ENCODE results near the gene CPEB3. TPM values are rescaled to one million over a fixed set of nuclear protein-coding genes. Genes with fewer than 3 reads are reported as not detected.

The CPEB3 gene
- total and polyA plus RNA-seq, 2 donors (not counting 3 experiments of a cell fraction or from before 2014, with no cell fraction given): 0.80 to 2.2 TPM

- H3K9ac ChIP-seq (replicated peaks; ENCODE audit: extremely low read depth, insufficient read depth, low read length): no peak overlapping the region
- dilution Hi-C loops (cut with MboI; ENCODE audit: extremely low pct_ligation_motif_present, low sequenced_read_pairs) (no loop called here), intact Hi-C loops (cut with micrococcal nuclease) (no loop called here)
- no peak overlapping the region for H3K27ac ChIP-seq (ENCODE audit: insufficient read depth, low read depth, low read length)
- no peaks in the 10 kb centered on the region for H3K9me1 ChIP-seq (replicated peaks; ENCODE audit: control insufficient read depth, extremely low read depth, insufficient read depth, low read length)
- no peak for DNase-seq (ENCODE audit: low read depth, low spot score)
- no peak overlapping the region for H3K4me2 ChIP-seq (ENCODE audit: insufficient read depth, low read length)
- CTCF ChIA-PET: no interaction called here
- H3K4me1 ChIP-seq (ENCODE audit: control insufficient read depth, extremely low read depth, insufficient read depth, low read length): peaks cover 9% of the 10 kb centered on the region
- H3K79me2 ChIP-seq (ENCODE audit: control insufficient read depth, insufficient read depth, low read length): no peaks in the 10 kb centered on the region
- H3K27me3 ChIP-seq (ENCODE audit: control insufficient read depth in 2 of 2, insufficient read depth in 2 of 2, low read length in 2 of 2): no peaks in the 10 kb centered on the region
- no TSS peak for BruUV-seq (replicated peaks)
- H3K36me3 ChIP-seq (ENCODE audit: control insufficient read depth in 2 of 2, extremely low read depth in 1 of 2, insufficient read depth in 2 of 2, low read length in 2 of 2): peaks cover 0 to 8% of the 10 kb centered on the region in 2 experiments
- no peak overlapping the region for H3K4me3 ChIP-seq (replicated peaks in 1 of 3; ENCODE audit: insufficient read depth in 1 of 3, low read depth in 1 of 3, low read length in 3 of 3)
- no peaks in the 10 kb centered on the region for H3K9me3 ChIP-seq (replicated peaks; ENCODE audit: control insufficient read depth, insufficient read depth, low read length)
- no peak for FAIRE-seq
- TF ChIP-seq GATA2 (IDR thresholded peaks at IDR 0.05; ENCODE audit: insufficient read depth, insufficient read length, low read depth, low read length): no peak
- no peak for TF ChIP-seq FOS (IDR thresholded peaks at IDR 0.05; ENCODE audit: borderline replicate concordance, insufficient read depth, low read length)
- no peak for TF ChIP-seq CTCF (IDR thresholded peaks at IDR 0.05; ENCODE audit: extremely low read depth in 1 of 2, insufficient read depth in 1 of 2, low read depth in 1 of 2, low read length in 2 of 2)
- TF ChIP-seq MYC (IDR thresholded peaks at IDR 0.05; ENCODE audit: low read depth, low read length): no peak
- no peak for TF ChIP-seq MAX (IDR thresholded peaks at IDR 0.05; ENCODE audit: insufficient read depth, insufficient read length)
- no peak for TF ChIP-seq POLR2A (IDR thresholded peaks at IDR 0.05; ENCODE audit: low read depth, low read length)
- TF ChIP-seq POLR2AphosphoS5 (IDR thresholded peaks at IDR 0.05; ENCODE audit: insufficient read depth, low read depth, low read length): no peak
- TF ChIP-seq EZH2 (IDR thresholded peaks at IDR 0.05; ENCODE audit: borderline replicate concordance, low read depth, low read length, severe bottlenecking): no peak
- no peak for TF ChIP-seq JUN (IDR thresholded peaks at IDR 0.05; ENCODE audit: borderline replicate concordance, insufficient read depth, insufficient read length, low read depth)
- no peaks in the 10 kb centered on the region for H4K20me1 ChIP-seq (replicated peaks; ENCODE audit: control insufficient read depth, extremely low read depth, insufficient read depth, low read length)
- POLR2A ChIA-PET: no interaction called here
- H2AFZ ChIP-seq (ENCODE audit: low read depth, low read length): no peak overlapping the region
Measured at GRCh38 chr10:92031580-92031979, 259.3 kb downstream of the CPEB3 start.

Measured in endothelial cell of umbilical vein (primary cell).